Small intestine (tissue), 7 donors: Measurements from ENCODE around the gene CHST11. TPM values are rescaled to one million over a fixed set of nuclear protein-coding genes. Genes with fewer than 3 reads are reported as not detected.

Experiments
- DNase-seq, 2 donors: peaks; one replicate each; pipeline versions ENCODE4 v3.0.0 to v3.0.0-alpha.2; 2013
- FAIRE-seq: peaks from 2 replicates; lab custom pipeline; 2012; peaks lifted over from hg19 to GRCh38; lab: Jason Lieb, UNC
- H3K27ac ChIP-seq, 3 donors: one replicate each; pipeline ENCODE4 v1.5.1; 2013; ENCODE audit warnings: low read length in 2 of 3, mild to moderate bottlenecking in 2 of 3, control low read depth in 1 of 3, inconsistent platforms in 1 of 3, low read depth in 1 of 3, moderate library complexity in 1 of 3
- H3K27me3 ChIP-seq, 3 donors: one replicate each; pipeline ENCODE4 v1.6.1; 2013; ENCODE audit warnings: low read length in 3 of 3, inconsistent platforms in 1 of 3; ENCODE audit not compliant: control insufficient read depth in 3 of 3, insufficient read depth in 3 of 3
- H3K36me3 ChIP-seq, 3 donors: one replicate each; pipeline ENCODE4 v1.6.1; 2013; ENCODE audit warnings: low read length in 3 of 3, inconsistent platforms in 1 of 3, low read depth in 1 of 3, mild to moderate bottlenecking in 1 of 3, moderate library complexity in 1 of 3; ENCODE audit not compliant: control insufficient read depth in 3 of 3, insufficient read depth in 2 of 3
- H3K4me1 ChIP-seq, 3 donors: one replicate each; pipeline ENCODE4 v1.6.1; 2013; ENCODE audit warnings: low read length in 2 of 3, inconsistent platforms in 1 of 3, low read depth in 1 of 3, mild to moderate bottlenecking in 1 of 3, moderate library complexity in 1 of 3; ENCODE audit not compliant: control insufficient read depth in 3 of 3, insufficient read depth in 2 of 3
- H3K4me3 ChIP-seq, 3 donors: one replicate each; pipeline ENCODE4 v1.5.1; 2013; ENCODE audit warnings: low read length in 3 of 3, control low read depth in 1 of 3, inconsistent platforms in 1 of 3, low read depth in 1 of 3, mild to moderate bottlenecking in 1 of 3, moderate library complexity in 1 of 3
- H3K9me3 ChIP-seq, 2 donors: one replicate each; pipeline ENCODE4 v1.6.1; 2013; ENCODE audit warnings: low read depth in 1 of 2, low read length in 1 of 2; ENCODE audit not compliant: control insufficient read depth in 2 of 2, insufficient read depth in 1 of 2
- WGBS, 3 donors: extraction: QIAGEN DNeasy Blood & Tissue Kit; methylation state at CpG; one replicate each; pipeline ENCODE4 v1.1.7; 2013; 5-methylcytosine and 5-hydroxymethylcytosine counted together
- polyA plus RNA-seq, 4 donors: library from polyadenylated mRNA; stranded (reverse) in 3 of 4; unstranded in 1 of 4; fragments of 200-250 nt in 3 of 4; fragments of 120-200 nt in 1 of 4; gene quantifications; one replicate each; pipeline versions ENCODE4 v1.2.1 to v1.2.3, GENCODE V29; 2013
- donor health status: healthy with polysubstance abuse.
- donor health status: control.
- donor health status: control.
- donor health status: Bipolar disorder and iron deficiency.
- donor health status: healthy.

CHST11 gene
- polyA plus RNA-seq, 4 donors: 0.89 to 3.0 (median 2.0) TPM

DNA sequence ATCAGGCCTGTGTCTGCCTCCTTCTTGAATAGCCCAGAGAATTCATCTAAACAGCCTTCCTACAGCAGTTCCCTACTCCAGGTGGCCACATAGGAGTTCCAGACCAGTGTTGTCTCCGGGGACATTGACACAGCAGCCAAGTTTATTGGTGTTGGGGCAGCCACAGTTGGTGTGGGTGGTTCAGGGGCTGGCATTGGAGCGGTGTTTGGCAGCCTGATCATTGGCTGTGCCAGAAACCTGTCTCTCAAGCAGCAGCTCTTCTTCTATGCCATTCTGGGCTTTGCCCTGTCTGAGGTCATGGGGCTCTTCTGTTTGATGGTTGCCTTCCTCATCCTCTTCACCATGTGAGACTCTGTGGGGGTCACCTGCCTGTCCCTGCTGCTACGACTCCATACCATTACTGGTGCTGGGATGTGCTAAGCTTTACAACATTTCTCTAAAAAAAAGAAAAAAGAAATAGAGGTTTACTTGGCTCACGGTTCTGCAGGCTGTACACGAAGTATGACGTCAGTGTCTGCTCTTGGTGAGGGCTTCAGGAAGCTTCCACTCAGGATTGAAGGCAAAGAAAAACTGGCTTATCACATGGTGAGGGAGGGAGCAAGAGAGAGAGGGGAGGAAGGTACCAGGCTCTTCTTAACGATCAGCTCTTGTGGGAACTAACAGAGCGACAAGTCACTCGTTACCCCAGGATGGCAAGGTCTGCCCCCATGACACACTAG is 57.5 kb downstream of the CHST11 start:
- no peak overlapping the region for H3K4me3 ChIP-seq
- WGBS, 3 donors: 90 to 93% (median 92%) methylated on average over 9 of the region's 9 CpGs
- no peaks in the 10 kb centered on the region for H3K36me3 ChIP-seq
- no peak overlapping the region for H3K27ac ChIP-seq
- DNase-seq (no peak), FAIRE-seq (no peak)
- H3K4me1 ChIP-seq: peaks cover 0 to 4% (median 2%) of the 10 kb centered on the region in 3 donors
- no peaks in the 10 kb centered on the region for H3K9me3 ChIP-seq
- peaks cover 0 to 2% (median 0%) of the 10 kb centered on the region in 3 donors for H3K27me3 ChIP-seq

DNA sequence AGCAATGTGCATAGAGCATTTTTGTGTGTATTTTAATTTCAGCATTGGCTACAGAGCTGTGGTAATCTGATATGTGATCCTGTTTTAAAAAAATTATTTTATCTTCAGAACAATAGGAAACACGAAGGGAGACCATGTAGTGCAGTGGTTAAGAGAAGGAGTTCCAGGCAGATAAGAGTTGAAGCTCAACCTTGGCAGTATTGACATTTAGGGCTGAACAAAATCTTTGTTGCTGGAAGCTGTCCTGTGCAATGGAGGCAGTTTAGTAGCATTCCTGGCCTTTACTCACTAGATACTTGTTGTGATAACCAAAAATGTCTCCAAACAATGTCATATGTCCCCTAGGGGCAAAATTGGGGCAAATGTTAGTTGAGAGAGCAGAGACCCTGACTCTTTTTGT is 59.2 kb downstream of the CHST11 start:
- Histone ChIP-seq H3K36me3 (no peaks in the 10 kb centered on the region), H3K27me3 (peaks cover 0 to 2% (median 0%) of the 10 kb centered on the region in 3 donors), H3K27ac (no peak overlapping the region), H3K4me3 (no peak overlapping the region), H3K9me3 (no peaks in the 10 kb centered on the region), H3K4me1 (peaks cover 0 to 9% (median 0%) of the 10 kb centered on the region in 3 donors)
- 21 to 50% (median 25%) methylated on average over 1 of the region's 1 CpG for WGBS, 3 donors
- DNase-seq: no peak
- no peak for FAIRE-seq

- Histone ChIP-seq H3K27me3 (peaks cover 0 to 2% (median 0%) of the 10 kb centered on the region in 3 donors), H3K4me1 (peaks cover 0 to 11% (median 0%) of the 10 kb centered on the region in 3 donors), H3K4me3 (no peak overlapping the region), H3K9me3 (no peaks in the 10 kb centered on the region), H3K36me3 (no peaks in the 10 kb centered on the region), H3K27ac (no peak overlapping the region)
- 68 to 72% (median 71%) methylated on average over 1 of the region's 1 CpG for WGBS, 3 donors
- DNase-seq (no peak), FAIRE-seq (no peak)
These were observed 60.1 kb downstream of the CHST11 start for GRCh38 chr12:104516821-104517220.

- H3K4me3 ChIP-seq: no peak overlapping the region
- H3K36me3 ChIP-seq: no peaks in the 10 kb centered on the region
- no peak for FAIRE-seq
- DNase-seq: no peak
- peaks cover 0 to 11% (median 0%) of the 10 kb centered on the region in 3 donors for H3K4me1 ChIP-seq
- H3K27me3 ChIP-seq: peaks cover 0 to 2% (median 0%) of the 10 kb centered on the region in 3 donors
- WGBS, 3 donors: 92 to 96% (median 95%) methylated on average over 10 of the region's 10 CpGs
- no peak overlapping the region for H3K27ac ChIP-seq
- H3K9me3 ChIP-seq: no peaks in the 10 kb centered on the region
These were observed 61.1 kb downstream of the CHST11 start for GRCh38 chr12:104517880-104518279.

DNA sequence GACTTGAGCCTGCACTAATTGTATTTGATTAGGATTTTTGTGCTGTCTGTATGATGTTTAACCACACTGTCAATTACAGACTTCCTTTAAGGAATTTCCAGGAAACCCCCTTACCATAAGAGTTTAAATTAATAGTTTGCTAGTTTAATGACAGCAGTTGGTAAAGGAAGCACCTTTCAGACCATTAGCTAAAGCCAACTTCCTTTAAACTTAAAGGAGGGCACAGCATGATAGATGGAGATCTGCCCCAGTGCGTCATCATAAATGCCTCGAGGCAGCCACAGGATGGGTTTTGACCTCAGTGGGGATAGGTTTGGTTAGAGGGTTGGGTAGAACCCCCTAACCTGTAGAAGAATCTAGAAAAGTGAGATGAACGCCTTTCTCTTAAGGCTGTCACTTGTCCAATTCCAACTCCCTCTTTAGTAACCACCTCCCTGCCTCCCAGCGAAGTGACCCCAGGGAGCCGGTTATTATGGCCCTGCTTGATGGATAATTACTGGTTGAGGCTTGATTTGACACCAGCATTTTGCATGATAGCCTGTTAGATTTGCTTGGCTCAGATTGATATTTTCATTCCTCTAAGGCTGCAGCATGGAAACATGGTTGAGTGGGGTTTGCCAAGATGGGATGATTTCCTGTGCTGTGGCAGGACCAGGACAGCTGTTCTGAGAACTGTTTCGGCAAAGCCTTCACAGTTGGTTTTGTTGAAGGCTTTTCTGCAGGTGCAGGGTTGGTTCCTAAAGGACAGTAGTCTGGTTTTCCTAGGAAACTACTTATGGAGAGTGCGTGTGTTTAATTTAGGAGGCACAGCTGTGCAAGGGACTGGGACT is 62.7 kb downstream of the CHST11 start:
- H3K27ac ChIP-seq: no peak overlapping the region
- H3K4me3 ChIP-seq: no peak overlapping the region
- peaks cover 0 to 23% (median 0%) of the 10 kb centered on the region in 3 donors for H3K4me1 ChIP-seq
- DNase-seq (peak in 1 of 2 donors; percentile 18), FAIRE-seq (no peak)
- H3K27me3 ChIP-seq: peaks cover 0 to 2% (median 0%) of the 10 kb centered on the region in 3 donors
- H3K9me3 ChIP-seq: no peaks in the 10 kb centered on the region
- WGBS, 3 donors: 75 to 84% (median 82%) methylated on average over 7 of the region's 7 CpGs
- no peaks in the 10 kb centered on the region for H3K36me3 ChIP-seq

DNA sequence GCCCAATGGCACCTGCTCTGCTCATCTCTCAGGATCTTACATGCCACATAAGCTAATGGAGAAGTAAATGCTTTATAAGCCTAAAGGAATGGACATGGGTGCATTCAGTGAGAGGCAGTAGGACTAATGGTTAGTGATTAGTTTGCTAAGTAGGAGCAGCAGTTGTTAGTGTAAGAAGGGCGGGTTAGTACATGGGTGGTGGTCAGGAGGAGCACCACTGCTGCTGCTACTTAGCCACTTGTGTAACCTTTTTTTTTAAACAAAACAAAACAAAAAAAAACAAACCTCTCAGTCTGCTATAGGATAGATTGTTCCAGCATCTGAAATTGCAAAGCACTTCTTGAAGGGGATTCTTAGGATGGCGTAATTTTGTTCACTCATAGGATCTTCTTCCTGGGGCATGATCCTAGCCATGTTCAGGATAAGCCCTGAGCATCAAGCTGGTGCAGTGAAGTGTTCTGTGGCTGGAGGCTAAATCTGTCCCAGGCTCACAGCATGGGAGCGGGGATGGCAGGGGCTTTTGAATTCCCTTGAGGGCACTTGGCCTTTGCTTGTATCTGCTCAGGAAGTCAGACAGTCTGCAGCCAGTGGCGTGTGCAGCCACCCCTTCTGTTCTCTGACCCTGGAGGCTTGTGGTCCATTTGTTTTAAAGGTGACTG is 63.6 kb downstream of the CHST11 start:
- DNase-seq (no peak), FAIRE-seq (no peak)
- WGBS, 3 donors: 75 to 90% (median 83%) methylated on average over 4 of the region's 4 CpGs

GRCh38 chr12:104521731-104522130 is 65.0 kb downstream of the CHST11 start:
- no peaks in the 10 kb centered on the region for H3K9me3 ChIP-seq
- peaks cover 0 to 2% (median 0%) of the 10 kb centered on the region in 3 donors for H3K27me3 ChIP-seq
- DNase-seq (no peak), FAIRE-seq (no peak)
- H3K4me1 ChIP-seq: peaks cover 0 to 25% (median 0%) of the 10 kb centered on the region in 3 donors
- no peak overlapping the region for H3K27ac ChIP-seq
- no peak overlapping the region for H3K4me3 ChIP-seq
- 75 to 87% (median 87%) methylated on average over 5 of the region's 5 CpGs for WGBS, 3 donors
- no peaks in the 10 kb centered on the region for H3K36me3 ChIP-seq

More for the DNA sequence above, 63.6 kb downstream of the CHST11 start:
- Histone ChIP-seq H3K27me3 (peaks cover 0 to 2% (median 0%) of the 10 kb centered on the region in 3 donors), H3K4me1 (peaks cover 0 to 25% (median 0%) of the 10 kb centered on the region in 3 donors), H3K36me3 (no peaks in the 10 kb centered on the region), H3K9me3 (no peaks in the 10 kb centered on the region), H3K4me3 (no peak overlapping the region), H3K27ac (no peak overlapping the region)
